Measurements from ENCODE around the gene MGME1.

DNA sequence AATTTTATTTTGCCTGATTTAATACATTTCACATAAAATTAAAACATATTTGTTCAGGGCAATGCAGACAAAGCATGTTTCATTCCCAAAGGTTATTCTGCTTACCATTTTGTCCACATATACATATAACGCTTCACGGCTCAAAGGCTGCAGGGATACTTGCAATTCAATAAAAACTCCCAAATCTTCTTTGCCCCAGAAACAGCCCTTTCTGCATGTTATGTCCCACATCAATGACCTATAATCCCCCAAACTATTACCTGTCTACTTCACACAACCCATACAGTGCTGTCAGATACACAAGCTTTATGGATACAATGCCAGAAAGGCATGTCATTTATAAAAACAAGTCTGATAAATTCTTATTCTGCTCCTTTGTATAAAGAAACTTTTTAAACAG, 20.4 kb upstream of the MGME1 start:
- no peak for TF ChIP-seq EZH2phosphoT487 (IDR thresholded peaks at IDR 0.05; ENCODE audit: insufficient read depth, low read depth)
- no peak for TF ChIP-seq EZH2 (IDR thresholded peaks at IDR 0.05; ENCODE audit: insufficient read depth, poor library complexity, severe bottlenecking)
